CD4-positive, CD25-positive, alpha-beta regulatory T cell (primary cell): ENCODE data around the gene DPH6. TPM values are rescaled to one million over a fixed set of nuclear protein-coding genes. Genes with fewer than 3 reads are reported as not detected.
A peak's percentile ranks its signal among the peaks of the same experiment; 100 is the strongest.

Experiments
- ATAC-seq, 2 donors: fragments of 150-1000 bp; cut with Tn5 transposase; one replicate each; pipeline ENCODE4 v1.10.0; 2021; ENCODE audit warnings: low read depth in 2 of 2, moderate number of reproducible peaks in 2 of 2, moderate library complexity in 1 of 2
- DNase-seq, 3 donors: peaks; one replicate each; pipeline versions ENCODE4 v3.0.0 to v3.0.0-alpha.2; 2012 to 2022; ENCODE audit warnings: mixed read lengths in 1 of 3
- H3K27ac ChIP-seq: one replicate; pipeline ENCODE4 v1.7.0; 2013; ENCODE audit warnings: mild to moderate bottlenecking, low read length; ENCODE audit not compliant: insufficient read depth, poor library complexity, severe bottlenecking
- H3K27me3 ChIP-seq: one replicate; pipeline ENCODE4 v1.7.0; 2013; ENCODE audit warnings: low read length; ENCODE audit not compliant: control insufficient read depth, insufficient read depth
- H3K36me3 ChIP-seq: one replicate; pipeline ENCODE4 v1.7.0; 2013; ENCODE audit warnings: mild to moderate bottlenecking, low read length, moderate library complexity; ENCODE audit not compliant: control insufficient read depth, insufficient read depth
- H3K4me1 ChIP-seq: 2 replicates; pipeline ENCODE4 v1.7.0; 2013; ENCODE audit warnings: mild to moderate bottlenecking, low read length; ENCODE audit not compliant: insufficient read depth, control insufficient read depth, poor library complexity, severe bottlenecking
- H3K4me3 ChIP-seq: one replicate; pipeline ENCODE4 v1.7.0; 2013; ENCODE audit warnings: low read depth, mild to moderate bottlenecking, low read length, moderate library complexity
- H3K9me3 ChIP-seq, 2 experiments: 1 replicate in 1 of 2; 2 replicates in 1 of 2; pipeline ENCODE4 v1.7.0; 2013; ENCODE audit warnings: low read length in 2 of 2, mild to moderate bottlenecking in 1 of 2, moderate library complexity in 1 of 2; ENCODE audit not compliant: control insufficient read depth in 2 of 2
- H3K27ac Mint-ChIP-seq, 3 donors: one replicate each; pipeline ENCODE4 v1.8.0; 2020 to 2022; ENCODE audit warnings: mild to moderate bottlenecking in 3 of 3, mixed read lengths in 3 of 3, moderate library complexity in 2 of 3
- H3K27me3 Mint-ChIP-seq: one replicate; pipeline ENCODE4 v1.8.0; 2022; ENCODE audit warnings: mild to moderate bottlenecking, mixed read lengths
- H3K36me3 Mint-ChIP-seq: one replicate; pipeline ENCODE4 v1.8.0; 2020; ENCODE audit warnings: mixed read lengths
- H3K4me1 Mint-ChIP-seq, 4 donors: one replicate each; pipeline ENCODE4 v1.8.0; 2020 to 2022; ENCODE audit warnings: mixed read lengths in 4 of 4, mild to moderate bottlenecking in 1 of 4
- H3K4me3 Mint-ChIP-seq, 4 donors: one replicate each; pipeline ENCODE4 v1.8.0; 2020 to 2022; ENCODE audit warnings: mild to moderate bottlenecking in 4 of 4, mixed read lengths in 4 of 4, moderate library complexity in 3 of 4
- H3K9me3 Mint-ChIP-seq, 7 donors: one replicate each; pipeline ENCODE4 v1.8.0; 2020 to 2022; ENCODE audit warnings: mixed read lengths in 7 of 7, mild to moderate bottlenecking in 3 of 7, moderate library complexity in 2 of 7
- polyA plus RNA-seq, 4 donors: library from polyadenylated mRNA; unstranded; fragments of 300-500 nt; fragmentation: Illumina TruSeq; gene quantifications; one replicate each; pipeline ENCODE4 v1.2.3, GENCODE V29; 2021
- total RNA-seq: library from RNA; stranded (reverse); gene quantifications from one replicate; pipeline ENCODE4 v1.2.3, GENCODE V29; 2022

DPH6 gene
- total and polyA plus RNA-seq, 5 donors from 2014 or later: 13.4 to 33.7 (median 21.4) TPM

- ATAC-seq: no peak
- H3K4me3 Mint-ChIP-seq: no peak overlapping the region
- H3K36me3 Mint-ChIP-seq: peaks cover 54% of the 10 kb centered on the region
- Histone ChIP-seq H3K9me3 (no peaks in the 10 kb centered on the region), H3K36me3 (peaks cover 12% of the 10 kb centered on the region), H3K4me1 (no peaks in the 10 kb centered on the region), H3K27ac (no peak overlapping the region), H3K27me3 (no peaks in the 10 kb centered on the region), H3K4me3 (no peak overlapping the region)
- peaks cover 0 to 7% (median 1%) of the 10 kb centered on the region in 7 donors for H3K9me3 Mint-ChIP-seq
- no peak for DNase-seq
- no peaks in the 10 kb centered on the region for H3K27me3 Mint-ChIP-seq
- no peak overlapping the region for H3K27ac Mint-ChIP-seq
- H3K4me1 Mint-ChIP-seq: peaks cover 0 to 7% (median 0%) of the 10 kb centered on the region in 4 donors
These were observed 171.3 kb downstream of the DPH6 start for GRCh38 chr15:35374661-35375060.

GRCh38 chr15:35362195-35362829 is 183.7 kb downstream of the DPH6 start:
- Histone ChIP-seq H3K27me3 (no peaks in the 10 kb centered on the region), H3K4me1 (no peaks in the 10 kb centered on the region), H3K9me3 (peaks cover 12 to 25% of the 10 kb centered on the region in 2 experiments), H3K36me3 (no peaks in the 10 kb centered on the region), H3K4me3 (no peak overlapping the region), H3K27ac (no peak overlapping the region)
- H3K27me3 Mint-ChIP-seq: no peaks in the 10 kb centered on the region
- H3K4me1 Mint-ChIP-seq: peaks cover 0 to 6% (median 0%) of the 10 kb centered on the region in 4 donors
- peaks cover 0 to 49% (median 24%) of the 10 kb centered on the region in 7 donors for H3K9me3 Mint-ChIP-seq
- ATAC-seq (no peak), DNase-seq (no peak)
- H3K36me3 Mint-ChIP-seq: peaks cover 3% of the 10 kb centered on the region
- H3K4me3 Mint-ChIP-seq: no peak overlapping the region
- H3K27ac Mint-ChIP-seq: peak overlapping the region in 1 of 3 donors; percentile 61

- no peaks in the 10 kb centered on the region for H3K36me3 ChIP-seq
- no peaks in the 10 kb centered on the region for H3K36me3 Mint-ChIP-seq
- H3K4me3 ChIP-seq: no peak overlapping the region
- ATAC-seq (no peak), DNase-seq (no peak)
- H3K27me3 Mint-ChIP-seq: no peaks in the 10 kb centered on the region
- no peak overlapping the region for H3K27ac ChIP-seq
- H3K4me3 Mint-ChIP-seq: no peak overlapping the region
- no peaks in the 10 kb centered on the region for H3K27me3 ChIP-seq
- peaks cover 7 to 25% of the 10 kb centered on the region in 2 experiments for H3K9me3 ChIP-seq
- H3K4me1 ChIP-seq: no peaks in the 10 kb centered on the region
- no peak overlapping the region for H3K27ac Mint-ChIP-seq
- peaks cover 0 to 64% (median 28%) of the 10 kb centered on the region in 7 donors for H3K9me3 Mint-ChIP-seq
- peaks cover 0 to 6% (median 0%) of the 10 kb centered on the region in 4 donors for H3K4me1 Mint-ChIP-seq
These were observed 187.1 kb downstream of the DPH6 start for GRCh38 chr15:35358824-35359223.

- H3K9me3 Mint-ChIP-seq: peaks cover 0 to 48% (median 13%) of the 10 kb centered on the region in 7 donors
- no peak for ATAC-seq
- no peaks in the 10 kb centered on the region for H3K36me3 Mint-ChIP-seq
These were observed 194.9 kb downstream of the DPH6 start for GRCh38 chr15:35351059-35351458.

GRCh38 chr15:35349916-35350315 is 196.0 kb downstream of the DPH6 start:
- Mint-ChIP-seq H3K9me3 (peaks cover 0 to 38% (median 7%) of the 10 kb centered on the region in 7 donors), H3K36me3 (no peaks in the 10 kb centered on the region), H3K4me3 (no peak overlapping the region), H3K27me3 (no peaks in the 10 kb centered on the region), H3K27ac (no peak overlapping the region), H3K4me1 (no peaks in the 10 kb centered on the region)
- no peak for ATAC-seq
- peaks cover 0 to 16% of the 10 kb centered on the region in 2 experiments for H3K9me3 ChIP-seq
- H3K27ac ChIP-seq: no peak overlapping the region
- H3K27me3 ChIP-seq: no peaks in the 10 kb centered on the region
- H3K4me3 ChIP-seq: no peak overlapping the region
- no peak for DNase-seq
- H3K36me3 ChIP-seq: no peaks in the 10 kb centered on the region
- H3K4me1 ChIP-seq: no peaks in the 10 kb centered on the region

More at GRCh38 chr15:35351059-35351458, 194.9 kb downstream of the DPH6 start:
- H3K4me3 ChIP-seq: no peak overlapping the region
- no peak overlapping the region for H3K27ac ChIP-seq
- Mint-ChIP-seq H3K27me3 (no peaks in the 10 kb centered on the region), H3K27ac (no peak overlapping the region), H3K4me3 (no peak overlapping the region), H3K4me1 (no peaks in the 10 kb centered on the region)
- no peaks in the 10 kb centered on the region for H3K4me1 ChIP-seq
- H3K27me3 ChIP-seq: no peaks in the 10 kb centered on the region
- DNase-seq: no peak
- H3K36me3 ChIP-seq: no peaks in the 10 kb centered on the region
- H3K9me3 ChIP-seq: peaks cover 0 to 16% of the 10 kb centered on the region in 2 experiments

- no peaks in the 10 kb centered on the region for H3K36me3 ChIP-seq
- Mint-ChIP-seq H3K4me3 (no peak overlapping the region), H3K4me1 (no peaks in the 10 kb centered on the region), H3K27ac (no peak overlapping the region), H3K27me3 (no peaks in the 10 kb centered on the region), H3K9me3 (peaks cover 0 to 4% (median 2%) of the 10 kb centered on the region in 7 donors), H3K36me3 (no peaks in the 10 kb centered on the region)
- H3K4me1 ChIP-seq: no peaks in the 10 kb centered on the region
- H3K27me3 ChIP-seq: no peaks in the 10 kb centered on the region
- H3K9me3 ChIP-seq: no peaks in the 10 kb centered on the region
- ATAC-seq: no peak
- DNase-seq: no peak
- H3K4me3 ChIP-seq: no peak overlapping the region
- H3K27ac ChIP-seq: no peak overlapping the region
These were observed 215.0 kb downstream of the DPH6 start for GRCh38 chr15:35330916-35331315.

- Mint-ChIP-seq H3K27me3 (no peaks in the 10 kb centered on the region), H3K4me3 (no peak overlapping the region), H3K36me3 (no peaks in the 10 kb centered on the region), H3K27ac (no peak overlapping the region), H3K4me1 (no peaks in the 10 kb centered on the region), H3K9me3 (peaks cover 0 to 2% (median 0%) of the 10 kb centered on the region in 7 donors)
- no peak for DNase-seq
- no peak overlapping the region for H3K27ac ChIP-seq
- no peaks in the 10 kb centered on the region for H3K36me3 ChIP-seq
- no peak for ATAC-seq
- H3K9me3 ChIP-seq: no peaks in the 10 kb centered on the region
- no peak overlapping the region for H3K4me3 ChIP-seq
- no peaks in the 10 kb centered on the region for H3K4me1 ChIP-seq
- H3K27me3 ChIP-seq: no peaks in the 10 kb centered on the region
These were observed 215.8 kb downstream of the DPH6 start for GRCh38 chr15:35330048-35330695.
